Hematopoietic multipotent progenitor cell (in vitro differentiated cells): ENCODE results near the gene PVALEF. TPM values are rescaled to one million over a fixed set of nuclear protein-coding genes. Genes with fewer than 3 reads are reported as not detected.

Source experiments
- DNase-seq, 3 donors: peaks; one replicate each; pipeline ENCODE4 v3.0.0-alpha.2; 2011 to 2015; ENCODE audit warnings: low read depth in 2 of 3, low spot score in 2 of 3
- total RNA-seq: library from RNA; depleted of rRNA; stranded (reverse); fragments of >200 nt; gene quantifications from one replicate; pipeline ENCODE4 v1.2.3, GENCODE V29; 2012

The PVALEF gene
- total RNA-seq, 1 donor = not detected

DNA sequence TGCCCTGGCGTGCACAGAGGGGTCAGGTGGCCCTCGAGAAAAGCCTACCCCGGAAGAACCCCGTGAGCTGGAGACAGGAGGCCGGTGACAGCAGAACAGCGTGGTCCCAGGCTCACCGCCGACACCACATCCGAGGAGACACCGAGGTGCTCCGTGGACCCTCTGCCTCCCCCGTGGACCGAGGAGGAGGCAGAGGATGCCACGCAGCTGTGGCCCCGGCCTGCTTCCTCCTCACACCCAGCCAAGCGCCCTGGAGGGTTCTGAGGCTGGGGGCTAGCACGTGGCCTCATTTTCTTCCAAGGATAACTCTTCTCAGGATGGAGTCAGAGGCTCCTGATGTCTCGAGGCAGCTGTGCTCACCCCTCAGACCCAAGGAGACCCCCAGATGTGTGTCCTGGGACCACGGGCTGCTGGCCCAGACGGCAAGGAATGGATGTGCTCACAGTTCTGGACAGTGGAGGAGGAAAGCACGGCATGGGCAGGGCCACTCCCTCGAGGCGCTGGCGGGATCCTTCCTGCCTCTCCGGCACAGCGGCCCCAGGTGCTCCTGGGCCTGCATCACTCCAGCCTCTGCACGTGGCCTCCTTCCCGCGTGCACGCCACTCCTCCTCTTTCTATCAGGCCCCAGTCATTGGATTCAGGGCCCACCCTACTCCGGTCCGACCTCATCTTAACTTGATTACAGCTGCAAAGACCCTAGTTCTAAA lies 4.4 kb upstream of the PVALEF start:
- peak in 1 of 3 donors; percentile 22 for DNase-seq

GRCh38 chr17:81161536-81161935 lies 3.8 kb upstream of the PVALEF start:
- no peak for DNase-seq

DNA sequence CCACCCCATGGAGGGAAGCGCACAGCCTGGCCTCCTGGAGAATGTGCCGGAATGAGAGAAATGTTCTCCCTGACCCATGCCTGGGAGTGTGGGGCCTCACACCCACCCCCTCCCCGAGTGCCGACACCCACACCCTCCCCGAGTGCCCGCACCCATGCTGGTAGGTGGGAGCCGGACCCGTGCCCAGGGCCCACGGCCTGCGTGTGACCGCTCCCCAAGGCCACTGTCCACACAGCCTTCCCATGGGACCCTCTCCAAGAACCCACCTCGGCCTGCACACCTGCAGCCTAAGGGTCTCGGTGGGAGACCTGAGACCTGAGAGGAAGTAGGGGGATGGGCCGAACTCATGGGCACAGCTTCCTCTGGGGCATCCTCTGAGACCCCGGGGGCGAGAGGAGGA lies 3.3 kb upstream of the PVALEF start:
- DNase-seq = no peak

- no peak for DNase-seq
Observed at GRCh38 chr17:81162491-81162890, 2.8 kb upstream of the PVALEF start.

GRCh38 chr17:81163051-81163695 lies 2.1 kb upstream of the PVALEF start:
- no peak for DNase-seq

DNA sequence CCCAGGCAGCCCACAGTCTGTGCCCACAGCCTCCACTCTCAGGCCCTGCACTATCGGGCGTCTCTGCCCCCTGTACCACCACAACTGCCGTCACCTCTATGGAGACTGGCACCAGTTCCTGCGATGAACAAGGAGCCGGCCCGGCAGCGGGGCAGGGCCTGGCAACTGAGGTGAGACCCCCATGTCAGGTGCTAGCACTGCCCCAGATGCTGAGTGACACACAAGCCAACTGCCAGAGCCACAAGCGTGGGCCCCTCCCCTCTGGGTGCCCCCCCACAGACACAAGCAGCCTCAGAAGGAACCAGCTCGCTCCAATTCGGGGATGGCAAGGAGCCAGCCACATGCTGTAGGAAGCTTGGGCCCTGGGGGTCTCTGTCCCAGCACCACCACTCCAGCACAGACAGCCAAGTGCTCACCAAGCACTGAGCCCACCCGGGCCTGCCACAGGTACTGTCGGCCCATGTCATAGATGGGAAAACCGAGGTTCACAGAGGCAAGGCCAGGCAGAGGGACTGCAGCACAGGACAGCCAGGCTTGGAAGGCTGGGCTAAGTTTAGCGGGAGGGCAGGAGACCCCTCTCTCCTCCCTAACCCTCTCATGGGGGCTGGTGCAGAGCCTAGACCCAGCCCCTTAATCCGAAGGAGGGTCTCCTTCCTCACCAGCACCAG lies 1.5 kb upstream of the PVALEF start:
- no peak for DNase-seq

DNA sequence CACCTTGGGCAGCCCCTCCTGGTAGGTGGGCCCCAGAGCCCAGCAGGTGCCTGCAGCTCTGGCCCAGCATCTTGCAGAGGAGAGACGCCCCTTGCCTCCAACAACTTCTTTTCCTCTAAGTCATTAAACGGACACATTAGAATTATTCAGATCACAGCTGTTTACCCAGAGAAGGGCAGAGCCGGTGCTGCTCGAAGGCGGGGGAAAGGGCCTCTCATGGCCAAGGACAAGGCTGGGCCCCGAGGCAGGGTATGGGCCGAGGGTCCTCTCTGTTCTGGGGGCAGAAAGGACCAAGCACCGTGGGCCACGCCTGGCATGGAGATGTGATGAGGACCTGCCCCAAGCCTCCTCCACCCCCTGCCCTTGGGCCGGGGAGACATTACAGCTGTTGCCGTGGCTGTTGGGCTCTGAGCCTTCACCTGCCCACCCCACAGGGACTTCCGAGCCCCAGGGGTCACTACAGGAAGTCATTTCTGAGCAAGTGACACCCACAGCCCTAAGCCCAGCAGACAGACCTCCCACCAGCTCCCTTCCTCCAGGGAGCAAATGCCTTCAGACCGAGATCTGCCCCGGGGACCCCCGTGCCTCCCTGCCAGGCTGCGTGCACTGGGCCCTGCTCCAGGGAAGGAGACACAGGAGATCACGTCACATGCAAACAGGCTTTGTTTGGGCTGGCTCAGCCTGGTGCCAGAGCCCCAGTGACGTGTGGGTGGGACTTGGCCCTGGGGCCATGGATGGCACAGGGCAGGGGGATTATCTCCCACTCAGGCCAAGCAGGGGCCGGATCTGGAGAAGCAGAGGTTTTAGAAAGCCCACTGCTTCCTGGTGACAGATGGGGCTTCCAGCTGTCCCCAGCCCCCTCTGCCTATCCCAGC lies 699 bp upstream of the PVALEF start:
- DNase-seq = no peak

- no peak for DNase-seq
Observed at GRCh38 chr17:81166033-81166492, 756 bp downstream of the PVALEF start, which contains the start of gene AATK. Gene AATK (minus strand): TSS chr17:81166221. CDS start chr17:81165992, 229 bp downstream.

- no peak for DNase-seq
Observed at GRCh38 chr17:81167194-81167524, 1.9 kb downstream of the PVALEF start.

- DNase-seq = no peak
Observed at GRCh38 chr17:81167638-81168037, 2.3 kb downstream of the PVALEF start.

GRCh38 chr17:81169870-81170309 lies 4.6 kb downstream of the PVALEF start:
- no peak for DNase-seq

GRCh38 chr17:81170727-81171494 lies 5.6 kb downstream of the PVALEF start:
- DNase-seq = no peak

DNA sequence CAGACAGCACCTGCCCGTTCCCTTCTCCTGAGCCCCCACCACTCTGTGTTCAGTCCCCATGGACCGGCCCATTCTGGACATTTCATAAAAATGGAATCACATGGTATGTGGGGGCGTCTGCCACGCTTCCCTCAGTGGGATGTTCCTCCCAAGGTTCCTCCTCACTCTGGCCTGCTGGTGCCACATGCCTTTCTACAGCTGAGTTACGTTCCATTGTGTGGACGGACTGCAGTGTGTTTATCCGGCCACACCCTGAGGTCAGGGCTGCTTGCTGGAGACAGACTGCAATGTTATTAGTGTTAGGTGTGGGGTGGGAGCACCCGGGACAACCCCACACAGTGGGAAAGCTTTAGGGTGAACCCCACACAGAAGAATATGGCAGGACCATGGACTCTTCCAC lies 6.6 kb downstream of the PVALEF start:
- no peak for DNase-seq

DNA sequence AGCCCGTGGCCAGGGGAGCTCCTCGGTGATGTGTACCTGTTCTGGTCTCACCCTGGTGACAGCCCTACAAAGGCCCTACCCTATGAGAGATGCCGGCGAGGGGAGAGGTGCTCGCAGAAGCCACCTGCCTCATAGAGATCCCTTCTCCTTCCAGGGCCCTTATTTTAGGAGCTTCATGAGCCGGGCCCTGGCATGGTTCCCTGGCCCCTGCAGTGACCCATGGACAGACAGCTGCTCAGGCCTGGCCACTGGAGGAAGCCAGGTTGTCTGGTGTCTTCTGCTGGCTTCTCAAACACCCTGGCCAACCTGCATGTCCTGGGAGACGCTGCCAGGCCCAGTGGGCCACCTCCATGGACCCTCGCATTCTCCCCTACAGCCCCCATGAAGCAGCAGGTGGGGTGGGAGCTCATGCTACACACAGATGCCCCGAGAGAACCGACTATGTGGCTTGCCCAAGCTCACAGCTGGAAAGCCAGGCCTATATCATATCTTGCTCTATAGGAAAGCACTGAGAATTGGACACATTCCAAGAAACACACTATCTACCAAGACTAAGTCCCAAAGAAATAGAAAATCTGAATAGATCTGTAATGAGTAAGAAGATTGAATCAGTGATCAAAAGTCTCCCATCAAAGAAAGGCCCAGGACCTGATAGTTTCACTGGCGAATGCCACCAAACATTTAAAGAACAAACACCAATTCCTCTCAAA lies 7.9 kb downstream of the PVALEF start:
- DNase-seq = no peak

DNA sequence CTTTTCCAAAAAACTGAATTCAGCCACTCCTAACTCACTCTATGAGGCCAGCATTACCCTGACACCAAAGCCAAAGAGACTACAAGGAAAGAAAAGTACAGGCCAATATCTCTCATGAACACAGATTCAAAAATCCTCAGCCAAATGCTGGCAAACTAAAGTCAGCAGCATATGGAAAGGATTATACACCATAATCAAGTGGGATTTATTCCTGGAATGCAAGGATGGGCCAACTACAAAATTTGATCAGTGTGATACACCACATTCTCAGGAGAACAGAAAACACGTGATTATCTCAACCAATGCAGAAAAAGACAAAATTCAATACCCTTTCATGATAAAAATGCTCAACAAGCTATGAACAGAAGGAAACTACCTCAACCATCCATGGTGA lies 8.5 kb downstream of the PVALEF start:
- no peak for DNase-seq

GRCh38 chr17:81176666-81177065 lies 11.4 kb downstream of the PVALEF start:
- peak in 1 of 3 donors; percentile 48 for DNase-seq

DNA sequence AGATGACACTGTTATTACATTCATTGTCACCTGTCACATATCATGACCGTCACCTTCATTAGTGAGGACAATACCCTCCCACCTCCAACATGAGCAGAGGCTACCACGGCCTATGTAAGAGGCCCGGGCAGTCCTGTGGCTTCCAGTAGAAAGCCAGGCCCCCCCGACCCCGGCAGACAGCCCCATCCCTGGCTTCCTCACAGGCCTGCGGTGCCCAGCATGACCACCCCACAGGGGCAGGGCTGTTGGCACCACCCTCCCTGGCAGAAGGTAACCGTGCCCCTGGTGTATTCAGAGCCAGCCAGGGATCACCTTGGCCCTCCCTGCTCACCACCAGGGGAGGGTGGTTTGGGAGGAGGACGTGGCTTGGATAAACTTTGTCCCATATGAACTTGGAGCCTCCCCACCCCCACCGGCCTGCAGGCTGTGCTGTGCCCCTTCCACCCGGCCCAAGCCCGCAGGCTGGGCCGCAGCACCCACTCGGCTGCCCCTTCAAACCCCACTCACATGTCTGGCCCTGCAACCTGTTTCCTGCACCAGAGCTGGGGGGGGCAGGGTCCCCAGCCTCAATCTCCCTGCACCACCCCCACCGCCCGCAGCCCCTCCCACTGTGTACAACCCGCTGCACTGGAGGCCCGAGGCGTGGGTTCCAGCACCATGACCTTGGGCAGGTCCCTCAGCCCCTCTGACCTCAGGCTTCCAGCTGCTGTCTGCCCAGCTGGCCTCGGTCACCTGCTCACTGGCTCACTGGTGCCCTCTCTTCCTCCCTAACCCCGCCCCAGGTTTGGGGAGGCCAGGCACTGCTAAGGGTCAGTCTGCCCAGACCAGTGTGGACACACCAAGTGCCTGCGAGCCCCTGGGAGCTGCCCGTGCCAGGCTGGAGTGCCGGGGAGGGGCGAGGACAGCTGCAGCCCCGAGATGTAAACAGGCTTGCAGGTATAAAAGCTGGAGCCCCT lies 13.1 kb downstream of the PVALEF start:
- DNase-seq = no peak

- no peak for DNase-seq
Observed at GRCh38 chr17:81179220-81179619, 13.9 kb downstream of the PVALEF start.
